NOMO-1 treated with dmso at 0.1 percent for 144 hours (cell line): ENCODE measurements around the gene RPS6KL1.
"Not testable (repeated sequence)": the region's sequence is repeated elsewhere in the genome, so short reads cannot be mapped to it uniquely, and the experiment has no call there.

Experiments
- DNase-seq: peaks from one replicate; lab custom pipeline; 2025; ENCODE audit not compliant: unreplicated experiment; lab: John Stamatoyannopoulos, UW

Gene RPS6KL1

GRCh38 chr14:74936151-74936550 is 13.1 kb upstream of the RPS6KL1 start:
- DNase-seq, result no peak

DNA sequence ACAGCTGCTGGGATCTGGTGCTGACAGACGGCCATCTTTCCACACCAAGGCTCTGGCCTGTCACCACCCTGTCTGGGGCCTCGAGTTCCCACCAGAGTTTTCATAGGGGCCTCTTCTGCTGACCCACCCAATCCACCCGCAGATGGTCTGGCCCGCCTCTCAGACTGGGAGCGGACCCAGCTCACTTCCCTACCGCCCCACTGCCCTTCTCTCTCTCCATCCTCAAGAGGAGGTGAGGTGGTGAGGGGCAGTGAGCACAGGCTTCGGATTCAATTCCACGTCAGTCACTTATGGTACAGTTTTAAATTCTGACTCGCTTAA is 12.3 kb upstream of the RPS6KL1 start:
- DNase-seq, result no peak

GRCh38 chr14:74934476-74935359 is 11.7 kb upstream of the RPS6KL1 start:
- DNase-seq, result no peak

DNA sequence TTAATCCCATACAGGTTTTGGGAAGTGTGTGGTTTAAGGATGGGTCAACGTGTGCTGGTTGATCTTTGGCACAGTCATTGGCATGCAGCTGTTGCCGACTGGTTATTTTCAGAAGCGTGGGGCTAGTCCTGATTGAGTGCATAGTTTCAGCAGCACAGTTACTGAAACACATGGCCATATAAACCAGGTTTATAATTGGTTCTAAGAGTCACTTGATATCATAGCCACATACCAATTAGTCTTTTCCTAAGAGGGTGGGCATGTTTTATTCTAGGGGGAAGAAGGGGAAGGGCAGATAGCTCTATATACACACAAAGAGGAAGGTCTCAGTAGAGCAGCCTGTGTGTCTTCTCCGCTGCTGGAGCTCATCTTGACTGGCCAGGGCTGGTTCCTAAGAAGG is 11.0 kb upstream of the RPS6KL1 start:
- DNase-seq, result no peak

DNA sequence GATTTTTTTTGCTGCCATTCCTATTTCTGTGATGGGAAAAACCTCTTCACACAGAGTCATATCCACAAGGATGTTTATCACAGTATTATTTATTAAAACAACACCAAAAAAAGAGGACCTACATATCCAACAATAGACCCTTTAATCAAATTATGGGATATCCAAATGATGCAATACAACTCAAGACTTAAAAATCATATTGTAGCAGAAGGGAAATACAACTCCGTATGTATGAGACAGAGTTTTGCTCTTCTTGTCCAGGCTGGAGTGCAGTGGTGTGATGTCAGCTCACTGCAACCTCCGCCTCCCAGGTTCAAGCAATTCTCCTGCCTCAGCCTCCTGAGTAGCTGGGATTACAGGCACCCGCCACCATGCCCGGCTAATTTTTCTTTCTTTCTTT is 9.9 kb upstream of the RPS6KL1 start:
- DNase-seq, result not testable (repeated sequence)

- no peak for DNase-seq
Measured at GRCh38 chr14:74932401-74932901, 9.4 kb upstream of the RPS6KL1 start.

DNA sequence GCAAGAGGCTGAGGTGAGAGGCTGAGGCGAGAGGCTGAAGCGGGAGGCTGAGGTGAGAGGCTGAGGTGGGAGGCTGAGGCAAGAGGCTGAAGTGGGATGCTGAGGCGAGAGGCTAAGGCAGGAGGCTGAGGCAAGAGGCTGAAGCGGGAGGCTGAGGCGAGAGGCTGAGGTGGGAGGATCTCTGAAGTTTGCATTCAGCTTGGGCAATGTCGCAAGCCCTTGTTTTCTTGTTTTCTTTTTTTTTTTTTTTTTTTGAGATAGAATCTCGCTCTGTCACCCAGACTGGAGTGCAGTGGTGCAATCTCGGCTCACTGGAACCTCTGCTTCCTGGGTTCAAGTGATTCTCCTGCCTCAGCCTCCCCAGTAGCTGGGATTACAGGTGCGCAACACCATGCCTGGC is 8.7 kb upstream of the RPS6KL1 start:
- not testable (repeated sequence) for DNase-seq

DNA sequence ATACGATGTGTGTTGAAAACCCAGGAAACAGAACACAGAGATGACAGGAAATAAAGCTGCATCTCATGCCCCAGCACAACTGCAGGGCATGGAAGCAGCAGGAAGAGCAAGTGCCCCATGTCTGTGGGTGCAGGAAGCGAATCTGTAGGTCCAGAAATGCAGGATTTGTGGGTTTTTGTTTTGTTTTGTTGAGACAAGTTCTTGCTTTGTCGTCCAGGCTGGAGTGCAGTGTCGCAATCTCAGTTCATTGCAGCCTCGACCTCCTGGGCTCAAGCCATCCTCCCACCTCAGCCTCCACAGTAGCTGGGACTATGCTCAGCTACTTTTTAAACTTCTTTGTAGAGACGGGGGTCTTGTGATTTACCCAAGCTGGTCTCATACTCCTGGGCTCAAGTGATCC is 6.2 kb upstream of the RPS6KL1 start:
- no peak for DNase-seq

GRCh38 chr14:74927225-74927624 is 4.2 kb upstream of the RPS6KL1 start:
- no peak for DNase-seq

DNA sequence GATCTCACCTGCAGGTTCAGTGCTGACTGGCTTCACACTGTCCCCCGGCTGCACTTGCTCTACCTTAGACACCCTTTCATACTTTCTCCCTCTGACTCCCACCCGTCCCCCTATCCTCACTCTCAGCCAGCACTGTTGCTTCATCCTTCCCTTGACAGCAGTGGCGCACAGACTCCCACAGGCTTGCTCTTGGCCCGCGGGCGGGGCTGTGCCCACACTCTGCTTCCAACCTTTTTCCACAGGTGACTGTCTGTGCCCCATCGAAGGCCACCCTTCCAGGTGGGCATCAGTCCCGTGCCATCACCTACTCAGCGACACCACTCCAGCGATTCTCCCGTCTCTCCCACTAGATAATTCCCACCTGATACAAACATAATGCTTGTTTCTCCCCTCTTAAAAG is 1.0 kb upstream of the RPS6KL1 start:
- DNase-seq, result no peak

GRCh38 chr14:74921987-74922751 is 891 bp downstream of the RPS6KL1 start:
- no peak for DNase-seq

DNA sequence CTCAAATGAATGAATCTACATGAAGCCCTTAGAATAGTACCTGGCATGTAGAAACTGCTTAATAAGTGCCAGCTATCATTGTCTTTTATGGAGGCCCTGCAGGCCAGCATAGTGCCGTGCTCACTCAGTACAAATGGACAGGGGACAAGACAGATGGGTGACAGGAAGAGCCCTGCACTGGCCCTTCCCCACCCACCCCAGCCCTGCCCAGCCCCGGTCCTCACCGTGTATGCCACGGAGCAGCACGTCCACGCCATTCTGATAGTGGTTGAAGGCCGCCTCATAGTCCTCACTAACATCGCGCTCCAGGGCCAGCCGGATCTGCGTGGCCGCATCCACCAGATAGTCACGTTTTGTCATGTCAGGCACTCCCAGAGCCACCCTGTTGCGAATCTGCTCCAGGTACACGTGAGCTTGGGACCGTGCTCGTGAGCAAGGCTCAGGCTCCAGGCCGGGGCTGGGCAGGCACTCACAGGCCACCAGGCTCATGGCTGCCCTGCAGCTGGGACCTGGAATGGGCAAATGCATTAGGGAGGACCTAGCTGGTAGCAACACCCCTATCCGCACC is 1.9 kb downstream of the RPS6KL1 start:
- no peak for DNase-seq

DNA sequence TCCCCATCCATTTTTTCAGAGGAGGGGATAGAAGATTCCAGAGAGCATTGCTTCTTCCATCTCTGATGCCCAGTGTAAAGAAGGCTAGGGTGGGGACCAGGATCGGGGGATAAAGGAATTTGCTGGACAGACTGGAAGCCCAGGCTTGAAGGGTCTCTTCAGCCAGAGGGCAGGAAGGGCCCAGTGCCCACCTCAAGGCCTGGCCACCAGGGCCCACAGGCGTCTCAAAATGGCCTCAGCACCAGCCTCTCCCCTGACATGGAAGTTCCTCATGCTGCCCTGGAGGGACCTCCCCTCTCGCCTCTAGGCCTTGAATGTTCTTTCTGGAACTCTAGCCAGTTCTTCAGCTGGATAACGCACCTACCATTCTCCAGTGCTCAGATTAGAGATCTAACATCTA is 2.8 kb downstream of the RPS6KL1 start:
- DNase-seq, result no peak

GRCh38 chr14:74919421-74920165 is 3.5 kb downstream of the RPS6KL1 start:
- DNase-seq, result no peak

- DNase-seq, result no peak
Measured at GRCh38 chr14:74918380-74918779, 4.7 kb downstream of the RPS6KL1 start.

DNA sequence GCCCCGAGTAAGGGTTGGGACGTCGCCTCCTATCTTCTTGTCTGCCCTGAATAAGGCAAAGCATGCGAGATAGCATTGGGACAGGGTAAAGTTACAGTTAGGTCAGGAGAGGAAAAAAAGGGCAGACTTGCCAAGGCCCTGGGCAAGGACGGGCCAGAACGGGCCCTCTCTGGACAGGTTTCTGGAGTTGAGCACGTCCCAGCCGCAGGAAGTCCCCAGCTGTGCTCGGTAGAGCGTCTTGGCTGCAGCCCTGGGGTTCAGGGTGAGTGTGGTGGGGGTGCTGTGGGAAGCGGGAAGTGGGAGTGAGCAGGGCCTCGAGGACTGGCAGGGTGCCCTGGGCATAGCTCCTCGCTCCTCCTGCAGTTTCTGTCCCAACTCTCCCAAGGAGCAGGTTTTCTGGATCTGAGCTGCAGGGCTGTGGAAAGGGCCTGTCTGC is 5.4 kb downstream of the RPS6KL1 start:
- DNase-seq, result no peak

DNA sequence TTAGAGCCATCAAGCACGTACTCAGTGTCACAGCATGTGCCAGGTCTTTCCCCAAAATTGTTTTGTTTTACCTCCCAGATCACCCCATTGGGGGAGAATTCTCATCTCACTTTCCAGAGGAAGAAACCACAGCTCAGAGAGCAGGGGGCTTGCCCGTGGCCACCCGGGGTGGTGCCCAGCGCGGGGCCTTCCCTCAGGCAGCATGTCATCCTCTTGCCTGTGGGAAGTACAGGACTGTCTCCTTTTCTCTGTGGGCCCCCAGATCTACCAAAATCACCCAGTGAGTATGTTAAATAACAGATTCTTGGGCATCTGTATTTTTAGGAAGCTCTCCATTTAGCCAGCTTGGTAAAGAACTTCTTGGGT is 5.9 kb downstream of the RPS6KL1 start:
- no peak for DNase-seq

GRCh38 chr14:74915826-74916225 is 7.2 kb downstream of the RPS6KL1 start:
- no peak for DNase-seq

DNA sequence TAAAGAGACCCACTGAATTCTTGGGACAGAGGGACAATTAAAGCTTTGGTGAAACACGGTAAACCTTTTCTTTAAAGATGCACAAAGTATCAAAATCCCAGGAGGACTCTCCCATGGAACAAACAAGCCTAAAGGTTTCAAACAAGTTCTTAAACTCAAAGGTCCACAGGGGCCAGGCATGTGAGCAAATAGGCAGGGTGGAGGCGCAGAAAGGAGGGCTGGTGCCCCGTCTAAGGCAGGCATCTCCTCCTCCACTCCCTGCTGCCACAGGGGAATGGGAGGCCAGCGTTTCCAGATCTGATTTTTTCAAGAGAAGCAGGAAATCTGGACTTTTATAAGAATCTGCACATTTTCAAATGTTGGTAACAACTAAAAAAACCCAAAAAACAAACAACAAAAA is 7.6 kb downstream of the RPS6KL1 start:
- DNase-seq, result no peak

- DNase-seq, result no peak
Measured at GRCh38 chr14:74913986-74914573, 9.0 kb downstream of the RPS6KL1 start.

GRCh38 chr14:74913393-74913910 is 9.6 kb downstream of the RPS6KL1 start:
- no peak for DNase-seq
